ENCODE data around the gene COPA.

GRCh38 chr1:160251687-160252526 is 91.1 kb downstream of the COPA start:
- TF ChIP-seq ARNTL (CRISPR knock-in tag; IDR thresholded peaks at IDR 0.05; ENCODE audit: borderline replicate concordance, low read depth) (no peak), BACH2 (CRISPR knock-in tag; IDR thresholded peaks at IDR 0.05; ENCODE audit: borderline replicate concordance) (no peak), CREB5 (CRISPR knock-in tag; IDR thresholded peaks at IDR 0.05; ENCODE audit: low read depth) (no peak), TSHZ2 (CRISPR knock-in tag; IDR thresholded peaks at IDR 0.05) (no peak), CSDC2 (CRISPR knock-in tag; IDR thresholded peaks at IDR 0.05) (no peak), ZFP3 (CRISPR knock-in tag; IDR thresholded peaks at IDR 0.05) (no peak), ZFP30 (CRISPR knock-in tag; IDR thresholded peaks at IDR 0.05) (no peak), ZC3H10 (CRISPR knock-in tag; IDR thresholded peaks at IDR 0.05) (no peak)
